Breast epithelium (tissue), 3 donors: ENCODE results near the gene STARD8.

ENCODE experiments used
- POLR2AphosphoS5 ChIP-seq, 3 donors: sonication (generic); formaldehyde crosslinking; IDR thresholded peaks; one replicate each; pipeline ENCODE4 v1.6.1; 2017; ENCODE audit warnings: antibody characterized with exemption in 3 of 3
- TF ChIP-seq, protein P1 (sequence below), 3 donors: fragments of 450-650 bp; IDR thresholded peaks; one replicate each; pipeline ENCODE4 v1.5.1; 2016 to 2017; ENCODE audit warnings: antibody characterized with exemption in 3 of 3, mild to moderate bottlenecking in 3 of 3, moderate library complexity in 3 of 3

DNA sequence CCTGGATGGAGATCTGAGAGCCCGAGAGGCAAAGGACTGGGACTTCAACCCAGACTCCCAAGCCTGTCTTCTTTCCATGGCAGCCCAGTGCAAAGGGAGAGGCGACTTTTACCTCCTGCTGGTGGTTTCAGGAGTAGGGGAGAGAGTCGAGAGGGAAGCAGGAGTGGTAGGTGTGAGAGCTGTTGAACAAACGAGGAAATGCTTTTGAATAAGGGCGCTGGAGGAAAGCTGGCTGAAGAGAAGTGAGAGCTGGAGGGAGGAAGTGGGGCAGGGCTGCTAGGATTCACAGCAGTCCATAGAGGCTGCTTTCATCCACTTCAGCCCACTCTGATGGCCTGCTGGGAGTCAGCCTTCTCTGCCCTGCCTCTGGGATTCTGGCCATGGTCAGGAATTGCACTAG lies 99.5 kb downstream of the STARD8 start:
- TF ChIP-seq, protein P1, sequence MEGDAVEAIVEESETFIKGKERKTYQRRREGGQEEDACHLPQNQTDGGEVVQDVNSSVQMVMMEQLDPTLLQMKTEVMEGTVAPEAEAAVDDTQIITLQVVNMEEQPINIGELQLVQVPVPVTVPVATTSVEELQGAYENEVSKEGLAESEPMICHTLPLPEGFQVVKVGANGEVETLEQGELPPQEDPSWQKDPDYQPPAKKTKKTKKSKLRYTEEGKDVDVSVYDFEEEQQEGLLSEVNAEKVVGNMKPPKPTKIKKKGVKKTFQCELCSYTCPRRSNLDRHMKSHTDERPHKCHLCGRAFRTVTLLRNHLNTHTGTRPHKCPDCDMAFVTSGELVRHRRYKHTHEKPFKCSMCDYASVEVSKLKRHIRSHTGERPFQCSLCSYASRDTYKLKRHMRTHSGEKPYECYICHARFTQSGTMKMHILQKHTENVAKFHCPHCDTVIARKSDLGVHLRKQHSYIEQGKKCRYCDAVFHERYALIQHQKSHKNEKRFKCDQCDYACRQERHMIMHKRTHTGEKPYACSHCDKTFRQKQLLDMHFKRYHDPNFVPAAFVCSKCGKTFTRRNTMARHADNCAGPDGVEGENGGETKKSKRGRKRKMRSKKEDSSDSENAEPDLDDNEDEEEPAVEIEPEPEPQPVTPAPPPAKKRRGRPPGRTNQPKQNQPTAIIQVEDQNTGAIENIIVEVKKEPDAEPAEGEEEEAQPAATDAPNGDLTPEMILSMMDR (IDR thresholded peaks at IDR 0.05): no peak
- TF ChIP-seq POLR2AphosphoS5 (IDR thresholded peaks at IDR 0.05): no peak
